HEK293 (cell line): ENCODE results near the gene TIGD3.

Experiments
- CTCF ChIP-seq: fragments of 450-650 bp; formaldehyde crosslinking; IDR thresholded peaks from 2 replicates; pipeline ENCODE4 v1.5.1; 2016; ENCODE audit warnings: missing biosample characterization, missing genetic modification characterization
- GLI4 ChIP-seq: fragments of 450-650 bp; formaldehyde crosslinking; IDR thresholded peaks from 2 replicates; pipeline ENCODE4 v1.5.1; 2016; ENCODE audit warnings: missing biosample characterization, missing genetic modification characterization
- SETDB1 ChIP-seq: IDR thresholded peaks from one replicate; pipeline ENCODE4 v1.6.1; 2017; ENCODE audit warnings: mild to moderate bottlenecking, low read length, moderate library complexity, mixed read lengths; ENCODE audit not compliant: insufficient read length
- TRIM28 ChIP-seq: IDR thresholded peaks from 2 replicates; pipeline ENCODE4 v1.6.1; 2011; ENCODE audit warnings: low read length, control low read depth, borderline replicate concordance
- YY1 ChIP-seq: fragments of 450-650 bp; formaldehyde crosslinking; IDR thresholded peaks from 2 replicates; pipeline ENCODE4 v1.5.1; 2018; ENCODE audit warnings: missing biosample characterization, missing genetic modification characterization
- ZNF140 ChIP-seq: fragments of 450-650 bp; formaldehyde crosslinking; IDR thresholded peaks from 2 replicates; pipeline ENCODE4 v1.5.1; 2016; ENCODE audit warnings: missing biosample characterization, missing genetic modification characterization
- ZNF654 ChIP-seq: fragments of 450-650 bp; formaldehyde crosslinking; IDR thresholded peaks from 2 replicates; pipeline ENCODE4 v1.5.1; 2016; ENCODE audit warnings: low read depth, missing biosample characterization, missing genetic modification characterization

- TF ChIP-seq TRIM28, result no peak
- no peak for TF ChIP-seq ZNF140 (tag by site-specific recombination)
- no peak for TF ChIP-seq ZNF654
- TF ChIP-seq CTCF (tag by site-specific recombination), result no peak
- TF ChIP-seq SETDB1, result no peak
- TF ChIP-seq YY1, result no peak
- TF ChIP-seq GLI4 (tag by site-specific recombination), result no peak
Measured at GRCh38 chr11:65305501-65306268, 48.9 kb upstream of the TIGD3 start.
